HL-60 (cell line): ENCODE measurements around the gene SMDT1.

Experiments
- CTCF ChIP-seq: IDR thresholded peaks from one replicate; pipeline ENCODE4 v1.5.1; 2011; ENCODE audit warnings: low read length, control low read depth, inconsistent platforms; ENCODE audit not compliant: insufficient read depth
- POLR2AphosphoS5 ChIP-seq: IDR thresholded peaks from 2 replicates; pipeline ENCODE4 v1.6.1; 2012; ENCODE audit warnings: low read depth
- REST ChIP-seq: IDR thresholded peaks from 2 replicates; pipeline ENCODE4 v1.6.1; 2012; ENCODE audit warnings: low read depth; ENCODE audit not compliant: insufficient replicate concordance

- no peak for TF ChIP-seq POLR2AphosphoS5
- TF ChIP-seq CTCF, result no peak
- no peak for TF ChIP-seq REST
These were observed 28.8 kb upstream of the SMDT1 start for GRCh38 chr22:42050641-42051180.
